Cardiac fibroblast (primary cell): ENCODE results near the gene PPARA.

Experiments used
- DNase-seq, 2 donors: peaks; one replicate each; pipeline versions ENCODE4 v3.0.0 to v3.0.0-alpha.2; 2010; ENCODE audit warnings: low read depth in 2 of 2
- H3K4me3 ChIP-seq, 2 donors: replicated peaks in 1 of 2; 1 replicate in 1 of 2; 2 replicates in 1 of 2; pipeline ENCODE4 v1.5.1; 2011; ENCODE audit warnings: low read depth in 2 of 2, low read length in 2 of 2, mild to moderate bottlenecking in 2 of 2, moderate library complexity in 1 of 2
- TF ChIP-seq, protein P1 (sequence below): IDR thresholded peaks from one replicate; pipeline ENCODE4 v1.5.1; 2011; ENCODE audit warnings: low read depth, mild to moderate bottlenecking, low read length, inconsistent platforms

PPARA gene

DNA sequence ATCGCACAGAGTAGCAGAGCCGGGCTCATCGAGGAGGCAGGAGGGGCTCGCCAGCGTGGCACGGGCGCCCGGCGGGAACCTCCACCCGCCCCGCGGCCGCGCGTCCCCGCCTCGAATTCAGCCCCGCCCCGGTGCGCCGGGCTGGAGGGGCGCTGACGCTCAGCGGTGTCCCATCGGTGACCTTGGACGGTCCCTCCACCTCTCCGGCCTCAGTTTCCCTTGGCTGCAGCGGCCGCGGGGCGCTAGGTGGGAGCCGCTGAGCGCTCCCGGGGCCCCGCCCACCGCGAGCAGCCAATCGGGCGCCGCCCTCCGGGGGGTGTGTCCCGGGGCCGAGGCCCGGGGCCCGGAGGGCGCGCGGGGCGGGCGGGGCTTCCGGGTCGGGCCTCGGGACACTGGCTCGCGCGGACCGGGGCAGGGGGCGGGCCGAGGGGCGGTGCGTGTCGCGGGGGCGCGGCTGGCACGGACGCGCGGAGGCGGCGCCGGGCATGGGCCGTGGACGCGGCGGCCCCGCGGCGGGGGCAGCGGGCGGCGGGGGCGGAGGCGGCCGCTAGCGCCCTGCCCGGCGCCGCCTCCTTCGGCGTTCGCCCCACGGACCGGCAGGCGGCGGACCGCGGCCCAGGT, at the start of gene PPARA:
Gene PPARA, plus strand, starts transcription at position 493 of the 621 bp plus-strand sequence. CDS start 47,858 bp downstream, outside the sequence.
- H3K4me3 ChIP-seq, result peak within 1 kb of the TSS; percentile 90 to 92
- DNase-seq, result peak; percentile 66 to 88
- TF ChIP-seq, protein P1, sequence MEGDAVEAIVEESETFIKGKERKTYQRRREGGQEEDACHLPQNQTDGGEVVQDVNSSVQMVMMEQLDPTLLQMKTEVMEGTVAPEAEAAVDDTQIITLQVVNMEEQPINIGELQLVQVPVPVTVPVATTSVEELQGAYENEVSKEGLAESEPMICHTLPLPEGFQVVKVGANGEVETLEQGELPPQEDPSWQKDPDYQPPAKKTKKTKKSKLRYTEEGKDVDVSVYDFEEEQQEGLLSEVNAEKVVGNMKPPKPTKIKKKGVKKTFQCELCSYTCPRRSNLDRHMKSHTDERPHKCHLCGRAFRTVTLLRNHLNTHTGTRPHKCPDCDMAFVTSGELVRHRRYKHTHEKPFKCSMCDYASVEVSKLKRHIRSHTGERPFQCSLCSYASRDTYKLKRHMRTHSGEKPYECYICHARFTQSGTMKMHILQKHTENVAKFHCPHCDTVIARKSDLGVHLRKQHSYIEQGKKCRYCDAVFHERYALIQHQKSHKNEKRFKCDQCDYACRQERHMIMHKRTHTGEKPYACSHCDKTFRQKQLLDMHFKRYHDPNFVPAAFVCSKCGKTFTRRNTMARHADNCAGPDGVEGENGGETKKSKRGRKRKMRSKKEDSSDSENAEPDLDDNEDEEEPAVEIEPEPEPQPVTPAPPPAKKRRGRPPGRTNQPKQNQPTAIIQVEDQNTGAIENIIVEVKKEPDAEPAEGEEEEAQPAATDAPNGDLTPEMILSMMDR, result no peak

DNA sequence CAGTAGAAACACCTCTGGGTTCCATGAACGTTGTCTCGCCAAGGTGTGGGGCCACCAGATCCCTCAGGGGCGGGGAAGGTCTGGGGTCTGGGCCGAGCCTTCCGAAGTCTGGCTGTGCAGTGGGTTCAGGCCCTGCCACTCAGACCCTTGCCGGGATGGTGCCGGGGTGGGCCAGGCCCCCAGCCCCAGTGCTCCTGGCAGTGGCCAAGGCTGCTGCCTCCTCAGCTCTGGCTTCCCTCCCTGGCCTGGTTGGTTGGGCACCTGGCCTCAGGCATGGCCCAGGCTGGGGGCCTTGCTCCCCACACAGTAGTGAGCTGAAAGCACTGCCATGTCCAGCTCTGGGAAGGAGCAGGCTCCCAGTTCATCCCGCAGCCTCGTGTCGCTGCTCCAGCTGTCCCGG, 48.2 kb upstream of the PPARA start:
- no peak overlapping the region for H3K4me3 ChIP-seq
- TF ChIP-seq, protein P1, result no peak
- no peak for DNase-seq

DNA sequence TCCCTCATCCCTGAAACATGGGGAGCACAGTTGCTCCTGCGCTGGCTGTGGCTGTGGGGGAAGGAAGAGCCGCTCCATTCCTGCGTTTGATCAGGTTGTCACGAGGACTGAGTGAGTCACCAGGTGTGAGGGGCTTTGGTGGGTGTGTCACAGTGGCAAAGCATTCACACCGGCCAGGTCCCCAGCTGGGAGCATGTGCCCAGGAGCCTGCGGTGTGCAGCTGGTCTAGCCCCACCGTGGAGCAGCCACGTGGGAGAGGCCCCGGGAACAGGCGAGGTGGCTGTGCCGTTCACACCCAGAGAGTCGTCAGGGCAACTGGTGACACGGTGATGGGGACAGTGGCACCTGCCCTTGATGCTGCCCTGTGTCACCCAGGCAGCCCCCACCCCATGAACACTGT, 47.6 kb upstream of the PPARA start:
- no peak overlapping the region for H3K4me3 ChIP-seq
- TF ChIP-seq, protein P1, result no peak
- DNase-seq, result no peak

DNA sequence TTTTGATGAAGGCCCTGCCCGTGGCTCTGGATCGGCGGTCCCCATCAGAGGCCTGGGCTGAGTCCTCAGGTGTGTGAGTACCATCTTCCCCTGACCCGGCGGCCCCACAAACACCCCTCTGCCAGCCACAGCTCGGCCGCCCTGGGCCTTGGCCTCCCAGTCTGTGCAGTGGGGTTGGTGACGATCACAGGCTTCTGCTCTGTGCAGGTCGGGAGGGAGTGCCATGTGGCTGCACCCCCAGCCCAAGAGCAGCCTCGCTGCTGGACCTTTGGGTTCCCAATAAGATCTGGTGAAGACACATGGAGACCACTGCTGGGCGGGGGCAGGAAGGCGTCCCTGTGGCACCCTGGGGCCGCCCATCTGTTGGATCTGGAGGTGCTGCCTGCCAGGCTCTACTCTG, 47.1 kb upstream of the PPARA start:
- DNase-seq, result no peak
- TF ChIP-seq, protein P1, result no peak
- no peak overlapping the region for H3K4me3 ChIP-seq

DNA sequence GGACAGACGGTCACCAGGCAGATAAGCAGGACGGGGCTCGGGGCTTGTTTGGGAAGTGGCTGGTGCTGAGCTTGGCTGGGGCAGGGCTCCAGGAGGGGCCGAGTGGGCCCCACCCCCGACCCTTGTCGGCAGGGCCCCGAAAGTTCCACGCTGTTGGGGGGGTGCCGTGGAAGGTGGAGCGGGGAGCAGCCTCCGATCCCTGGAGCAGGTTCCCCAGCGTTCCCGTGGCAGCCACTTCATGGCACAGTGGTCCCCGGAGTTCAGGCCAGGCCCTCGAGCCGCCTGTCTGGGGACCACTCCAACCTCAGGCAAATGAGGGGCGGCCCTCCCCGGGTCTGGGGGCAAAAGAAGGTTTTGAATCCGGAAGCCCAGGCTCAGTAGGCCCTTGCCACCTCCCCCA, 46.7 kb upstream of the PPARA start:
- no peak for DNase-seq
- TF ChIP-seq, protein P1, result no peak
- no peak overlapping the region for H3K4me3 ChIP-seq

DNA sequence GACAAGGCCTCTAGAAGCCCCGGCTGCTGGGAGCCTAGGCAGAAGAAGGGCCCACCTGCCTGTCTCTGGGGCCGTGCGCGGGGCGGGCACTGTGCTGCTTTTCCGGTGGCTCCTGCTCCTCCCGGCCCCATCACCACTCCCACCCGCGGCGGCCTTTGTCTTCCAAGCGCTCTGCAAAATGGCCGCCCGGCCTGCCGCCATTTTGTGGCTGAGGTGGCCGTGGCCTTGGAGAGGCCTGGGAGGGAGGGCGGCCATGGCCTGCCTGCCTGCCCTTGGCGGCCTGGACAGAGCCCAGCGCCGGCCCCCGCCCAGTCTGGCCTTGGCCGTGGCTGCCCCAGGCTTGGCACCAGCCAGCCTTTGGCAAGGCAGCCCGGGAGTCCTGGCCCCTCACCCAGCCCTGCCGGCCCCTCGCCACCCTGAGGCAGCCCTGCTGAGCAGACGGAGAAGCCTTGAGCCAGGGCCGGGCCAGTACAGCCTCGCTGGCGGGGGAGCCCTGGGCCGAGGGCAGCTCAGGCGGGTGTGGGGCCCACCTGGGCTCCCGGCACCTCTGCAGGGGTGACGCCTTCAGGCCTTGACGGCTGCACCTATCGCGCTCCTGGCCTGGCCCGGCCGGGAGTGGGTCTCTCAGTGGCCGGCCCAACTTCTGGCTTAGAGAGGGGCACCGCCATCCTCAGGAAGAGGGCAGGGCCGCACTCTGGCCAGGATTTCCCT, 46.0 kb upstream of the PPARA start:
- DNase-seq, result no peak
- TF ChIP-seq, protein P1, result no peak
- no peak overlapping the region for H3K4me3 ChIP-seq
